NB4 (cell line): ENCODE results near the gene TAF6L.

Experiments used
- DNase-seq: peaks from one replicate; pipeline ENCODE4 v3.0.0; 2010; ENCODE audit warnings: low read depth
- H3K4me3 ChIP-seq: one replicate; pipeline ENCODE4 v1.5.1; 2011; ENCODE audit warnings: mild to moderate bottlenecking, low read depth, low read length, moderate library complexity
- CTCF ChIP-seq: IDR thresholded peaks from one replicate; pipeline ENCODE4 v1.5.1; 2012; ENCODE audit warnings: low read depth, low read length
- MAX ChIP-seq: IDR thresholded peaks from 2 replicates; pipeline ENCODE4 v1.6.1; 2011; ENCODE audit warnings: low read depth, low read length
- MYC ChIP-seq: IDR thresholded peaks from 2 replicates; pipeline ENCODE4 v1.6.1; 2011; ENCODE audit warnings: low read depth, low read length
- POLR2A ChIP-seq: IDR thresholded peaks from 2 replicates; pipeline ENCODE4 v1.6.1; 2011; ENCODE audit warnings: mild to moderate bottlenecking; ENCODE audit not compliant: insufficient read length; ENCODE audit errors: extremely low read depth

Gene TAF6L

GRCh38 chr11:62796281-62796680 lies 25.1 kb downstream of the TAF6L start:
- H3K4me3 ChIP-seq, result no peak overlapping the region
- no peak for TF ChIP-seq MYC
- TF ChIP-seq POLR2A, result no peak
- TF ChIP-seq CTCF, result no peak
- no peak for TF ChIP-seq MAX
- no peak for DNase-seq

GRCh38 chr11:62799486-62799885 lies 28.3 kb downstream of the TAF6L start:
- TF ChIP-seq MYC (no peak), MAX (no peak), CTCF (no peak), POLR2A (no peak)
- H3K4me3 ChIP-seq, result no peak overlapping the region
- no peak for DNase-seq

GRCh38 chr11:62801071-62801470 lies 29.9 kb downstream of the TAF6L start:
- DNase-seq, result no peak
- TF ChIP-seq CTCF (no peak), MYC (no peak), MAX (no peak), POLR2A (no peak)
- no peak overlapping the region for H3K4me3 ChIP-seq

- TF ChIP-seq CTCF (no peak), POLR2A (no peak), MYC (no peak), MAX (no peak)
- peak; percentile 40 for DNase-seq
- H3K4me3 ChIP-seq, result peak overlapping the region; percentile 94
Measured at GRCh38 chr11:62804310-62805075, 33.3 kb downstream of the TAF6L start.

- peak within 1 kb of the TSS; percentile 94 for H3K4me3 ChIP-seq
- peak; percentile 97 for DNase-seq
- peak; percentile 100 for TF ChIP-seq POLR2A
- TF ChIP-seq MAX, result peak; percentile 76
- peak; percentile 65; the same call in 1 of the 2 replicates for TF ChIP-seq MYC
- no peak for TF ChIP-seq CTCF
Measured at GRCh38 chr11:62805076-62805892, 34.1 kb downstream of the TAF6L start, which contains the start of gene NXF1. NXF1 (minus strand) TSS chr11:62805440; CDS start chr11:62805356, 84 bp downstream.
